Adrenal gland (tissue), 12 donors: ENCODE measurements around the gene RELN. TPM values are rescaled to one million over a fixed set of nuclear protein-coding genes. Genes with fewer than 3 reads are reported as not detected.

Experiments used
- DNase-seq, 7 donors: peaks; one replicate each; pipeline ENCODE4 v3.0.0-alpha.2; 2019 to 2020
- H3K27ac ChIP-seq, 5 donors: fragments of 200-600 bp; sonication (generic) in 4 of 5; 1 replicate in 3 of 5; 2 replicates in 2 of 5; pipeline versions ENCODE4 v1.5.1 to v1.8.0; 2016 to 2020; ENCODE audit warnings: mild to moderate bottlenecking in 1 of 5
- H3K27me3 ChIP-seq: fragments of 200-600 bp; 2 replicates; pipeline ENCODE4 v1.8.0; 2021
- H3K36me3 ChIP-seq, 2 donors: fragments of 200-600 bp; replicated peaks in 1 of 2; 1 replicate in 1 of 2; 2 replicates in 1 of 2; pipeline versions ENCODE4 v1.5.1 to v1.8.0; 2018 to 2022
- H3K4me1 ChIP-seq, 2 donors: fragments of 200-600 bp; replicated peaks in 1 of 2; 1 replicate in 1 of 2; 2 replicates in 1 of 2; pipeline versions ENCODE4 v1.5.1 to v1.8.0; 2018 to 2021
- H3K4me3 ChIP-seq, 4 donors: fragments of 200-600 bp; sonication (generic) in 3 of 4; one replicate each; pipeline ENCODE4 v1.5.1; 2016 to 2018
- H3K9me3 ChIP-seq, 3 donors: fragments of 200-600 bp; sonication (generic) in 1 of 3; replicated peaks in 1 of 3; 1 replicate in 2 of 3; 2 replicates in 1 of 3; pipeline versions ENCODE4 v1.5.1 to v1.8.0; 2016 to 2021
- POLR2A ChIP-seq, 2 donors: fragments of 450-650 bp; IDR thresholded peaks; one replicate each; pipeline ENCODE4 v1.6.1; 2017; ENCODE audit warnings: antibody characterized with exemption in 2 of 2, mild to moderate bottlenecking in 2 of 2, moderate library complexity in 1 of 2
- WGBS, 4 donors: extraction: QIAGEN DNeasy Blood & Tissue Kit in 2 of 4; methylation state at CpG; one replicate each; pipeline versions ENCODE4 v1.1.5 to v1.1.7; 2013 to 2017; 5-methylcytosine and 5-hydroxymethylcytosine counted together
- intact Hi-C, 2 donors: fragments of 100-400 bp; cut with DNase I; formaldehyde crosslinking; loops; one replicate each; pipeline versions ENCODE4 v1.14.1 to v1.15.0; 2022 to 2023
- polyA plus RNA-seq, 3 donors: library from polyadenylated mRNA; stranded (reverse); fragments of 200-250 nt in 2 of 3; fragments of 350-450 nt in 1 of 3; fragmentation: Illumina TruSeq in 1 of 3; extraction: RNeasy Lipid Tissue Mini Kit (QIAGEN cat#74804) in 1 of 3; gene quantifications; one replicate each; pipeline ENCODE4 v1.2.3, GENCODE V29; 2013 to 2014
- total RNA-seq, 9 donors: library from RNA; depleted of rRNA in 4 of 9; stranded (reverse); fragments of >200 nt in 4 of 9; fragments of 120-200 nt in 1 of 9; fragmentation: NEBNext Ultra II Directional in 1 of 9; extraction: Animal tissue kit (Norgen Biotek cat#: 25700) in 1 of 9; gene quantifications; one replicate each; pipeline versions ENCODE4 v1.1.0 to v1.2.4, GENCODE V29; 2013 to 2023
- TF ChIP-seq, protein P1 (sequence below), 6 experiments: fragments of 450-650 bp in 4 of 6; fragments of 200-600 bp in 2 of 6; sonication (generic) in 1 of 6; IDR thresholded peaks; 1 replicate in 5 of 6; 2 replicates in 1 of 6; pipeline versions ENCODE4 v1.5.1 to v1.8.0; 2016 to 2021; ENCODE audit warnings: antibody characterized with exemption in 6 of 6, mild to moderate bottlenecking in 2 of 6, moderate library complexity in 1 of 6
- donor health status: healthy with polysubstance abuse.
- donor health status: Bipolar disorder and iron deficiency.
- donor health status: DM: yes; HTN: yes; CAD: no.
- donor health status: DM: no; HTN: no; CAD: no.
- donor health status: DM: no; HTN: no; CAD: no.
- donor health status: DM: yes; HTN: yes; CAD: no.

Gene RELN
- total and polyA plus RNA-seq, 12 donors: 0.88 to 7.9 (median 2.3) TPM

DNA sequence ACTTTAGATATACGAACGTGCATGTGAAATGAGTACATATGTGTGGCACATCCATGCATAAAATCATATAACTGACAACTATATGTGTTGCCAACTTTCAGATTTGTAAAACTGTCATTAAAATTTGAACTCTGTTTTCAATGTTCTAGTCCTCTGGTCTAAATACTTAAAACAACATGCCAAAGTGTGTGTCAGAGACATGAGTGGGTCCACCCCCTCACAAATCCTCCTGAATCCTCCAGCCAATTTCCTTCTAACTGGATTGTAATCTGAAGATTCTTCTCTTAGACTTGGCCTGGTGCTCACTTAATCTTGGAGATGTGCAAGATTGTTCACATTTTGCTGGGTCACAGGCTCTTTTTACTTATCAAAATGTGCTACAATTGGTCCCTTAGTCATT lies 184.1 kb downstream of the RELN start:
- 80 to 84% (median 81%) methylated on average over 2 of the region's 2 CpGs for WGBS, 4 donors
- H3K4me3 ChIP-seq: no peak overlapping the region
- no peaks in the 10 kb centered on the region for H3K9me3 ChIP-seq
- H3K4me1 ChIP-seq: no peaks in the 10 kb centered on the region
- no peaks in the 10 kb centered on the region for H3K27me3 ChIP-seq
- TF ChIP-seq POLR2A (IDR thresholded peaks at IDR 0.05): no peak
- TF ChIP-seq, protein P1, sequence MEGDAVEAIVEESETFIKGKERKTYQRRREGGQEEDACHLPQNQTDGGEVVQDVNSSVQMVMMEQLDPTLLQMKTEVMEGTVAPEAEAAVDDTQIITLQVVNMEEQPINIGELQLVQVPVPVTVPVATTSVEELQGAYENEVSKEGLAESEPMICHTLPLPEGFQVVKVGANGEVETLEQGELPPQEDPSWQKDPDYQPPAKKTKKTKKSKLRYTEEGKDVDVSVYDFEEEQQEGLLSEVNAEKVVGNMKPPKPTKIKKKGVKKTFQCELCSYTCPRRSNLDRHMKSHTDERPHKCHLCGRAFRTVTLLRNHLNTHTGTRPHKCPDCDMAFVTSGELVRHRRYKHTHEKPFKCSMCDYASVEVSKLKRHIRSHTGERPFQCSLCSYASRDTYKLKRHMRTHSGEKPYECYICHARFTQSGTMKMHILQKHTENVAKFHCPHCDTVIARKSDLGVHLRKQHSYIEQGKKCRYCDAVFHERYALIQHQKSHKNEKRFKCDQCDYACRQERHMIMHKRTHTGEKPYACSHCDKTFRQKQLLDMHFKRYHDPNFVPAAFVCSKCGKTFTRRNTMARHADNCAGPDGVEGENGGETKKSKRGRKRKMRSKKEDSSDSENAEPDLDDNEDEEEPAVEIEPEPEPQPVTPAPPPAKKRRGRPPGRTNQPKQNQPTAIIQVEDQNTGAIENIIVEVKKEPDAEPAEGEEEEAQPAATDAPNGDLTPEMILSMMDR (IDR thresholded peaks at IDR 0.05): no peak
- no peak for DNase-seq
- intact Hi-C loops: no loop called here
- no peak overlapping the region for H3K27ac ChIP-seq
- no peaks in the 10 kb centered on the region for H3K36me3 ChIP-seq

DNA sequence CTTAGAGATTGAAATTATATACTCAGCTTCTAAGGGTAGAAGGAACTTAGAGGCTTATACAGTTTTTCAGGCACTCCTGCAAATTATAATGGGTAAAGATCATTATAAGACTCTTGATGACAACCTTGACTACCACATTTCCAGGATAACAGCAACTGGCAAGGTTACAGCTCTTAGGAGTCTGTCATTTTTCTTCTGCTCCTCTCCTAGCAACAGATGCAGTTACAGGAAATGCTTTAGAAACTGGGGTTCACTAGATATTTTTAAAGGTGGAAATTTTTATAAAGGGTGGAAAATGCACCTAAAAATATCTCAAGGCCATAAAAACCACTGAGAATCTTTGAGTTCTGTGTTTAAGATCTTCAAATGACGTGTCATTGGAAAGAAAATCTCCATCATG lies 185.8 kb downstream of the RELN start:
- H3K9me3 ChIP-seq: no peaks in the 10 kb centered on the region
- intact Hi-C loops: no loop called here
- 40 to 52% (median 44%) methylated on average over 1 of the region's 1 CpG for WGBS, 4 donors
- H3K27ac ChIP-seq: no peak overlapping the region
- H3K4me3 ChIP-seq: no peak overlapping the region
- TF ChIP-seq, protein P1 (IDR thresholded peaks at IDR 0.05): no peak
- TF ChIP-seq POLR2A (IDR thresholded peaks at IDR 0.05): no peak
- DNase-seq: no peak
- H3K36me3 ChIP-seq: no peaks in the 10 kb centered on the region
- no peaks in the 10 kb centered on the region for H3K4me1 ChIP-seq
- H3K27me3 ChIP-seq: no peaks in the 10 kb centered on the region

DNA sequence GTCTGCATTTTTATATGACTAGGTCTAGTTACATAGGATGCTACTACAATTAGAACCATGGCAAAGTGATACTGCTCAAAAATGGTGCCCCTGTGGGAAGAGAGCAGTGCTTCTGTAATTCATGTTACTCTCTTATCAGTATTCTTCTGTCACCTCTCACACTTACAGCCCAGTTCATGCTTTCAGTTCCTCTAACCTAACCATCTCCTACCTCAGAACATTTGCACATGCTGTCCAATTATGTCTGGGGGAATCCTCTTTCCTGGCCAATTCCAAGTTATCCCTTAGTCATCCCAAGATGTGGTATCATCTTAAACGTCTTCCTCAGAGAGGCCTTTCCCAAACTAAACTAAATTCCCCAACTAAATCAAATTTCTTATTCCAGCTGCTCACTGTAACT lies 190.2 kb downstream of the RELN start:
- Histone ChIP-seq H3K4me1 (no peaks in the 10 kb centered on the region), H3K9me3 (no peaks in the 10 kb centered on the region), H3K4me3 (no peak overlapping the region), H3K36me3 (no peaks in the 10 kb centered on the region), H3K27me3 (no peaks in the 10 kb centered on the region), H3K27ac (no peak overlapping the region)
- TF ChIP-seq, protein P1 (IDR thresholded peaks at IDR 0.05): no peak
- TF ChIP-seq POLR2A (IDR thresholded peaks at IDR 0.05): no peak
- intact Hi-C loops: no loop called here
- no peak for DNase-seq
- WGBS, 4 donors: 29 to 65% (median 50%) methylated on average over 1 of the region's 1 CpG

DNA sequence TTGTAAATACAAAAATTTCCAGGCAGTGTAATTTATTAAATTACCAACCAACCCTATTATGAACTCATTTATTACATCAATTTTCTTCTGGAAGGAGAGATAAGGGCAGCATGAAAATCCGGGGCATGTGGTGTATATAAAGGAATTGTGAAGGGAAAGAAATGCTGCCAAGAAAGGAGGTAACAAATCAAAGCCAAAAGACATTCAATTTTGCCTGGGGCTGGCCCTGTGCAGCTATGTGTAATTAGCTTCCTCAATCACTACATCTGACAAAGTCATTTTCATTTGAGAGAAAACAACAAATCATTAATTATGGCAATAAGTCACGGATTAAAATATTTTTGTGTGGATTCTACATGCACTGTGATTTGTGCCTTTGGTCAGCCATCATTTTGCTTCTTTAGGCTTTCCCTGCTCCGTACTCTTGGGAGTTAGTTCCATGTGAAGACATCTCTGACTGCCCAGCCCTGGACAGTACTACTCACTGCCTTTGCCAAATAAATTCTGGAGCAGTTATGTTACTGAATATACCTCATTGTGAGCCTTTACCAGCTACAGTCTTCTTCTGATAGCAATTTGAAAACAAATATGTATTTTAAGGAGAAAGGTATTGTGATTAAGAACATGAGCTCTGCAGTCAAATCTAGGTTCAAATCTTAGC lies 191.7 kb downstream of the RELN start:
- DNase-seq: no peak
- H3K27ac ChIP-seq: no peak overlapping the region
- WGBS, 4 donors: 34 to 48% (median 48%) methylated on average over 3 of the region's 3 CpGs
- no peak for TF ChIP-seq POLR2A (IDR thresholded peaks at IDR 0.05)
- TF ChIP-seq, protein P1 (IDR thresholded peaks at IDR 0.05): no peak
- no peaks in the 10 kb centered on the region for H3K9me3 ChIP-seq
- H3K27me3 ChIP-seq: no peaks in the 10 kb centered on the region
- no peaks in the 10 kb centered on the region for H3K36me3 ChIP-seq
- intact Hi-C loops: no loop called here
- no peaks in the 10 kb centered on the region for H3K4me1 ChIP-seq
- no peak overlapping the region for H3K4me3 ChIP-seq
